Measurements from ENCODE around the gene POM121L2. TPM values are rescaled to one million over a fixed set of nuclear protein-coding genes. Genes with fewer than 3 reads are reported as not detected.
A peak's percentile ranks its signal among the peaks of the same experiment; 100 is the strongest.

POM121L2 gene
- total and polyA plus RNA-seq, 9 of the 15 experiments (the other 6 are each of a cell fraction or from before 2014, with no cell fraction given) = 0.23 to 0.45 TPM; not detected in 7

DNA sequence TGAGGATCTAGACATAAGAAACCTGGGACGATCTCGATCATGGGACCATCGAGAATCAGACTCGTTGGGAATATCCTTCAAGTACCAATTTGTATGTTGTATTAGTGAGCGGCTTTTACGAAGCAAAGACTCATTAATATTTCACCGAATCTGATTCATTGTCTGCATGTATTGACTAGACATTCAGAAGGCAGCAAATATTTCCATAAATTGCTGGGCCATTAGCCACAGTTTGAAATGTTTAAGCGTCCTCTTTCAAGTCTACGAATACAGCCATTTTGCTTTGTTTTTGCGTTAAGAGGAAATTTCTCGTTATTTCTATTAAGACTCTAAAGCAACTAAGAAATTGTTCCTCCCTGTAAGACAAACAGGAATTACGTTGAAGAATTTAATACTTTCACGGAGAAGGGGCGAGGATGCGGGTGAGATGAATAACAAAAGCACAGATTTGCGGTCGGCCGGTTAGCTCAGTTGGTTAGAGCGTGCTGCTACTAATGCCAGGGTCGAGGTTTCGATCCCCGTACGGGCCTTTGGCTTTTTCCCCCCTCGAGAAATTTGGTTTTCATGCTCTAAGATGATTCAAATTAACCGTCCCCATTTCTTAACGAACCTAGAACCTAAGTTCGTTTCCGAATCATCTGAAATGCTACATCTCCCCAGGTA lies 18.5 kb downstream of the POM121L2 start (continued):
- TF ChIP-seq CCAR2 (IDR thresholded peaks at IDR 0.05; ENCODE audit: low read depth, low read length) = no peak
- no peak for TF ChIP-seq ZNF184 (CRISPR knock-in tag; IDR thresholded peaks at IDR 0.05)
- no peak for TF ChIP-seq HDGF (IDR thresholded peaks at IDR 0.05)
- TF ChIP-seq EP300 (IDR thresholded peaks at IDR 0.05; ENCODE audit: low read length) = peak; percentile 68
- no peak for TF ChIP-seq ZBTB7A (IDR thresholded peaks at IDR 0.05; ENCODE audit: borderline replicate concordance, control insufficient read depth, low read depth, low read length)
- TF ChIP-seq ZBTB1 (CRISPR knock-in tag; IDR thresholded peaks at IDR 0.05; ENCODE audit: borderline replicate concordance, low read depth) = no peak
- TF ChIP-seq POU5F1 (IDR thresholded peaks at IDR 0.05; ENCODE audit: borderline replicate concordance, low read depth, low read length, partially characterized antibody) = no peak
- no peak for TF ChIP-seq ZNF644 (tag; IDR thresholded peaks at IDR 0.05; ENCODE audit: low read depth)
- peak; percentile 51; the same call in 1 of the 2 replicates for TF ChIP-seq BCOR (IDR thresholded peaks at IDR 0.05)
- TF ChIP-seq SIX5 (IDR thresholded peaks at IDR 0.05; ENCODE audit: borderline replicate concordance in 1 of 2, insufficient read depth in 1 of 2, low read depth in 1 of 2, low read length in 2 of 2) = no peak
- TF ChIP-seq ZNF780A (CRISPR knock-in tag; IDR thresholded peaks at IDR 0.05) = no peak
- TF ChIP-seq ZNF766 (CRISPR knock-in tag; conservative IDR thresholded peaks at IDR 0.05) = no peak
- no peak for TF ChIP-seq ZNF551 (CRISPR knock-in tag; IDR thresholded peaks at IDR 0.05)
- no peak for TF ChIP-seq PTTG1 (tag; IDR thresholded peaks at IDR 0.05; ENCODE audit: low read depth)
- no peak for TF ChIP-seq GTF2F1 (IDR thresholded peaks at IDR 0.05; ENCODE audit: low read depth, low read length)
- TF ChIP-seq RFX5 (IDR thresholded peaks at IDR 0.05; ENCODE audit: low read depth, low read length) = no peak
- TF ChIP-seq PRPF4 (IDR thresholded peaks at IDR 0.05; ENCODE audit: insufficient read depth, low read depth, low read length, poor library complexity, severe bottlenecking) = no peak
- no peak for TF ChIP-seq MEF2A (IDR thresholded peaks at IDR 0.05; ENCODE audit: control insufficient read depth, low read depth, low read length)
- TF ChIP-seq ZNF436 (CRISPR knock-in tag; IDR thresholded peaks at IDR 0.05) = no peak
- TF ChIP-seq TCF7 (IDR thresholded peaks at IDR 0.05; ENCODE audit: borderline replicate concordance) = no peak
- no peak for TF ChIP-seq ZNF212 (CRISPR knock-in tag; IDR thresholded peaks at IDR 0.05)
- TF ChIP-seq EHMT2 (IDR thresholded peaks at IDR 0.05) = no peak
- TF ChIP-seq ZFP36 (IDR thresholded peaks at IDR 0.05; ENCODE audit: low read depth, low read length, partially characterized antibody) = no peak
- no peak for TF ChIP-seq ZKSCAN1 (IDR thresholded peaks at IDR 0.05; ENCODE audit: low read depth, low read length)
- no peak for TF ChIP-seq ZNF699 (CRISPR knock-in tag; IDR thresholded peaks at IDR 0.05; ENCODE audit: insufficient replicate concordance)
- no peak for TF ChIP-seq ZFPM2 (CRISPR knock-in tag; IDR thresholded peaks at IDR 0.05)
- TF ChIP-seq DIDO1 (tag; IDR thresholded peaks at IDR 0.05; ENCODE audit: low read depth) = no peak
- TF ChIP-seq, protein P1, sequence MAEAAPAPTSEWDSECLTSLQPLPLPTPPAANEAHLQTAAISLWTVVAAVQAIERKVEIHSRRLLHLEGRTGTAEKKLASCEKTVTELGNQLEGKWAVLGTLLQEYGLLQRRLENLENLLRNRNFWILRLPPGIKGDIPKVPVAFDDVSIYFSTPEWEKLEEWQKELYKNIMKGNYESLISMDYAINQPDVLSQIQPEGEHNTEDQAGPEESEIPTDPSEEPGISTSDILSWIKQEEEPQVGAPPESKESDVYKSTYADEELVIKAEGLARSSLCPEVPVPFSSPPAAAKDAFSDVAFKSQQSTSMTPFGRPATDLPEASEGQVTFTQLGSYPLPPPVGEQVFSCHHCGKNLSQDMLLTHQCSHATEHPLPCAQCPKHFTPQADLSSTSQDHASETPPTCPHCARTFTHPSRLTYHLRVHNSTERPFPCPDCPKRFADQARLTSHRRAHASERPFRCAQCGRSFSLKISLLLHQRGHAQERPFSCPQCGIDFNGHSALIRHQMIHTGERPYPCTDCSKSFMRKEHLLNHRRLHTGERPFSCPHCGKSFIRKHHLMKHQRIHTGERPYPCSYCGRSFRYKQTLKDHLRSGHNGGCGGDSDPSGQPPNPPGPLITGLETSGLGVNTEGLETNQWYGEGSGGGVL (CRISPR knock-in tag; IDR thresholded peaks at IDR 0.05) = no peak
- no peak for TF ChIP-seq ATF1 (CRISPR knock-in tag; IDR thresholded peaks at IDR 0.05)
- TF ChIP-seq ATF1 (tag; IDR thresholded peaks at IDR 0.05) = 0 out of 2 replicates have a peak, but pooled peaks have one; percentile 17
- no peak for TF ChIP-seq ZNF561 (CRISPR knock-in tag; conservative IDR thresholded peaks at IDR 0.05)
- no peak for TF ChIP-seq HNRNPL (IDR thresholded peaks at IDR 0.05; ENCODE audit: low read depth, low read length)
